ENCODE results near the gene LIPC. TPM values are rescaled to one million over a fixed set of nuclear protein-coding genes. Genes with fewer than 3 reads are reported as not detected.

Gene LIPC
- total and polyA plus RNA-seq, 2 donors (not counting 1 experiment from before 2014, with no cell fraction given): 0.82 to 4.0 TPM

GRCh38 chr15:58575045-58575786, 143.4 kb downstream of the LIPC start:
- no peaks in the 10 kb centered on the region for H3K27me3 ChIP-seq (ENCODE audit: control insufficient read depth, insufficient read depth, low read length)
- no peak overlapping the region for H2AFZ ChIP-seq (ENCODE audit: low read length)
- no peaks in the 10 kb centered on the region for H3K9me3 ChIP-seq (ENCODE audit: control insufficient read depth, insufficient read depth, low read depth, low read length)
- TF ChIP-seq CTCF (conservative IDR thresholded peaks at IDR 0.05 in 1 of 2, IDR thresholded peaks at IDR 0.05 in 1 of 2; ENCODE audit: low read depth in 1 of 2, low read length in 2 of 2) (no peak), EZH2 (IDR thresholded peaks at IDR 0.05; ENCODE audit: low read length, missing control alignments) (no peak)
- no peak overlapping the region for H3K9ac ChIP-seq (ENCODE audit: insufficient read depth, low read length)
- no peaks in the 10 kb centered on the region for H3K4me1 ChIP-seq (ENCODE audit: control insufficient read depth, extremely low read depth, insufficient read depth, low read length)
- H3K4me3 ChIP-seq (replicated peaks in 1 of 4; ENCODE audit: control extremely low read depth in 1 of 4, insufficient read depth in 1 of 4, low read depth in 3 of 4, low read length in 4 of 4): no peak overlapping the region
- H3K36me3 ChIP-seq (ENCODE audit: control insufficient read depth, insufficient read depth, low read length): no peaks in the 10 kb centered on the region
- no peaks in the 10 kb centered on the region for H4K20me1 ChIP-seq (ENCODE audit: control insufficient read depth, extremely low read depth, insufficient read depth, low read length)
- no peak overlapping the region for H3K27ac ChIP-seq (ENCODE audit: insufficient read depth, low read length)
- DNase-seq (ENCODE audit: low read depth in 2 of 2): no peak
- H3K4me2 ChIP-seq (ENCODE audit: extremely low read depth, insufficient read depth, low read length): no peak overlapping the region
- no peaks in the 10 kb centered on the region for H3K79me2 ChIP-seq (ENCODE audit: control insufficient read depth, insufficient read depth, low read length)

GRCh38 chr15:58576657-58577056, 144.9 kb downstream of the LIPC start:
- H3K4me1 ChIP-seq (ENCODE audit: control insufficient read depth, extremely low read depth, insufficient read depth, low read length): no peaks in the 10 kb centered on the region
- no peak overlapping the region for H2AFZ ChIP-seq (ENCODE audit: low read length)
- no peaks in the 10 kb centered on the region for H4K20me1 ChIP-seq (ENCODE audit: control insufficient read depth, extremely low read depth, insufficient read depth, low read length)
- H3K27me3 ChIP-seq (ENCODE audit: control insufficient read depth, insufficient read depth, low read length): no peaks in the 10 kb centered on the region
- no peaks in the 10 kb centered on the region for H3K79me2 ChIP-seq (ENCODE audit: control insufficient read depth, insufficient read depth, low read length)
- H3K4me2 ChIP-seq (ENCODE audit: extremely low read depth, insufficient read depth, low read length): no peak overlapping the region
- no peak overlapping the region for H3K9ac ChIP-seq (ENCODE audit: insufficient read depth, low read length)
- H3K9me3 ChIP-seq (ENCODE audit: control insufficient read depth, insufficient read depth, low read depth, low read length): no peaks in the 10 kb centered on the region
- no peak overlapping the region for H3K4me3 ChIP-seq (replicated peaks in 1 of 4; ENCODE audit: control extremely low read depth in 1 of 4, insufficient read depth in 1 of 4, low read depth in 3 of 4, low read length in 4 of 4)
- no peak for DNase-seq (ENCODE audit: low read depth in 2 of 2)
- TF ChIP-seq EZH2 (IDR thresholded peaks at IDR 0.05; ENCODE audit: low read length, missing control alignments): no peak
- no peak for TF ChIP-seq CTCF (conservative IDR thresholded peaks at IDR 0.05 in 1 of 2, IDR thresholded peaks at IDR 0.05 in 1 of 2; ENCODE audit: low read depth in 1 of 2, low read length in 2 of 2)
- no peaks in the 10 kb centered on the region for H3K36me3 ChIP-seq (ENCODE audit: control insufficient read depth, insufficient read depth, low read length)
- H3K27ac ChIP-seq (ENCODE audit: insufficient read depth, low read length): no peak overlapping the region

- no peaks in the 10 kb centered on the region for H3K4me1 ChIP-seq (ENCODE audit: control insufficient read depth, extremely low read depth, insufficient read depth, low read length)
- no peak overlapping the region for H3K4me3 ChIP-seq (replicated peaks in 1 of 4; ENCODE audit: control extremely low read depth in 1 of 4, insufficient read depth in 1 of 4, low read depth in 3 of 4, low read length in 4 of 4)
- no peak overlapping the region for H3K4me2 ChIP-seq (ENCODE audit: extremely low read depth, insufficient read depth, low read length)
- TF ChIP-seq CTCF (conservative IDR thresholded peaks at IDR 0.05 in 1 of 2, IDR thresholded peaks at IDR 0.05 in 1 of 2; ENCODE audit: low read depth in 1 of 2, low read length in 2 of 2) (no peak), EZH2 (IDR thresholded peaks at IDR 0.05; ENCODE audit: low read length, missing control alignments) (no peak)
- no peaks in the 10 kb centered on the region for H4K20me1 ChIP-seq (ENCODE audit: control insufficient read depth, extremely low read depth, insufficient read depth, low read length)
- H3K79me2 ChIP-seq (ENCODE audit: control insufficient read depth, insufficient read depth, low read length): no peaks in the 10 kb centered on the region
- DNase-seq (ENCODE audit: low read depth in 2 of 2): no peak
- no peak overlapping the region for H3K9ac ChIP-seq (ENCODE audit: insufficient read depth, low read length)
- H3K9me3 ChIP-seq (ENCODE audit: control insufficient read depth, insufficient read depth, low read depth, low read length): no peaks in the 10 kb centered on the region
- H2AFZ ChIP-seq (ENCODE audit: low read length): no peak overlapping the region
- no peaks in the 10 kb centered on the region for H3K36me3 ChIP-seq (ENCODE audit: control insufficient read depth, insufficient read depth, low read length)
- H3K27ac ChIP-seq (ENCODE audit: insufficient read depth, low read length): no peak overlapping the region
- no peaks in the 10 kb centered on the region for H3K27me3 ChIP-seq (ENCODE audit: control insufficient read depth, insufficient read depth, low read length)
Measured at GRCh38 chr15:58582160-58582559, 150.4 kb downstream of the LIPC start.
